Neural progenitor cell (in vitro differentiated cells): ENCODE results near the gene ADGRD1.

Source experiments
- CTCF ChIP-seq: fragments of 200-600 bp; sonication (generic); IDR thresholded peaks from 2 replicates; pipeline ENCODE4 v1.5.1; 2017; ENCODE audit warnings: antibody characterized with exemption, mild to moderate bottlenecking
- EZH2phosphoT487 ChIP-seq: fragments of 200-600 bp; sonication (generic); IDR thresholded peaks from 2 replicates; pipeline ENCODE4 v1.6.1; 2017; ENCODE audit warnings: antibody characterized with exemption

GRCh38 chr12:131060011-131060703 lies 106.5 kb downstream of the ADGRD1 start:
- TF ChIP-seq CTCF (no peak), EZH2phosphoT487 (no peak)
